ENCODE results near the gene RCSD1. TPM values are rescaled to one million over a fixed set of nuclear protein-coding genes. Genes with fewer than 3 reads are reported as not detected.

RCSD1 gene
- total RNA-seq, 2 donors from 2014 or later, result 2.8 to 13.8 TPM

DNA sequence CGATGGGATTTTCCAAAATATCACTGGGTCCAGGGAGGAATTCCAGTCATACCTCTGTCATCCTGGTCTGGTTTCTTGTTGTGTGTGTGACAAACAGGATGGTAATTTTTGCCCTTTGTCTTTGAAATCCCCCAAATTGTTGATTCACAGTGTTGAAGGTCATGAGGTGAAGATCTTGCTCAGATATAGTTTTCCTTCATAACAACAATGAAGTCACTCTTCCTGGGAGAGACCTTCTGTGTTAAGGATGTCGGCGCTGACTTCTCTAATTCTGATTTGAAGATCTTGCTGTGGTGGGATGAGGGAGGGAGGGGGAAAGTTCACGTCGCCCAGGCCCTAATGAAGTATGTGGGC is 59.5 kb downstream of the RCSD1 start:
- Histone ChIP-seq H3K4me3 (no peak overlapping the region), H3K27ac (no peak overlapping the region), H3K27me3 (replicated peaks; ENCODE audit: insufficient read depth) (no peaks in the 10 kb centered on the region), H3K36me3 (no peaks in the 10 kb centered on the region), H3K9me3 (no peaks in the 10 kb centered on the region), H3K4me1 (replicated peaks) (no peaks in the 10 kb centered on the region)
- no peak for DNase-seq (ENCODE audit: low spot score)
- TF ChIP-seq POLR2AphosphoS5 (IDR thresholded peaks at IDR 0.05), result no peak
- TF ChIP-seq POLR2A (IDR thresholded peaks at IDR 0.05), result no peak
- TF ChIP-seq, protein P1, sequence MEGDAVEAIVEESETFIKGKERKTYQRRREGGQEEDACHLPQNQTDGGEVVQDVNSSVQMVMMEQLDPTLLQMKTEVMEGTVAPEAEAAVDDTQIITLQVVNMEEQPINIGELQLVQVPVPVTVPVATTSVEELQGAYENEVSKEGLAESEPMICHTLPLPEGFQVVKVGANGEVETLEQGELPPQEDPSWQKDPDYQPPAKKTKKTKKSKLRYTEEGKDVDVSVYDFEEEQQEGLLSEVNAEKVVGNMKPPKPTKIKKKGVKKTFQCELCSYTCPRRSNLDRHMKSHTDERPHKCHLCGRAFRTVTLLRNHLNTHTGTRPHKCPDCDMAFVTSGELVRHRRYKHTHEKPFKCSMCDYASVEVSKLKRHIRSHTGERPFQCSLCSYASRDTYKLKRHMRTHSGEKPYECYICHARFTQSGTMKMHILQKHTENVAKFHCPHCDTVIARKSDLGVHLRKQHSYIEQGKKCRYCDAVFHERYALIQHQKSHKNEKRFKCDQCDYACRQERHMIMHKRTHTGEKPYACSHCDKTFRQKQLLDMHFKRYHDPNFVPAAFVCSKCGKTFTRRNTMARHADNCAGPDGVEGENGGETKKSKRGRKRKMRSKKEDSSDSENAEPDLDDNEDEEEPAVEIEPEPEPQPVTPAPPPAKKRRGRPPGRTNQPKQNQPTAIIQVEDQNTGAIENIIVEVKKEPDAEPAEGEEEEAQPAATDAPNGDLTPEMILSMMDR (IDR thresholded peaks at IDR 0.05), result no peak
- 85% methylated on average over 5 of the region's 5 CpGs for WGBS
- intact Hi-C loops (cut with DNase I), result loop anchor here (2.0 to 10.0 kb wide), 2 partner anchors 55 to 87 kb away; partner anchors contain the start of gene RCSD1

- 71% methylated on average over 4 of the region's 4 CpGs for WGBS
- Histone ChIP-seq H3K27me3 (replicated peaks; ENCODE audit: insufficient read depth) (no peaks in the 10 kb centered on the region), H3K9me3 (no peaks in the 10 kb centered on the region), H3K27ac (no peak overlapping the region), H3K4me3 (no peak overlapping the region), H3K4me1 (replicated peaks) (no peaks in the 10 kb centered on the region), H3K36me3 (no peaks in the 10 kb centered on the region)
- TF ChIP-seq POLR2AphosphoS5 (IDR thresholded peaks at IDR 0.05), result no peak
- TF ChIP-seq, protein P1 (IDR thresholded peaks at IDR 0.05), result no peak
- TF ChIP-seq POLR2A (IDR thresholded peaks at IDR 0.05), result no peak
- no peak for DNase-seq (ENCODE audit: low spot score)
- intact Hi-C loops (cut with DNase I), result no loop called here
Observed at GRCh38 chr1:167690053-167690452, 60.0 kb downstream of the RCSD1 start.

DNA sequence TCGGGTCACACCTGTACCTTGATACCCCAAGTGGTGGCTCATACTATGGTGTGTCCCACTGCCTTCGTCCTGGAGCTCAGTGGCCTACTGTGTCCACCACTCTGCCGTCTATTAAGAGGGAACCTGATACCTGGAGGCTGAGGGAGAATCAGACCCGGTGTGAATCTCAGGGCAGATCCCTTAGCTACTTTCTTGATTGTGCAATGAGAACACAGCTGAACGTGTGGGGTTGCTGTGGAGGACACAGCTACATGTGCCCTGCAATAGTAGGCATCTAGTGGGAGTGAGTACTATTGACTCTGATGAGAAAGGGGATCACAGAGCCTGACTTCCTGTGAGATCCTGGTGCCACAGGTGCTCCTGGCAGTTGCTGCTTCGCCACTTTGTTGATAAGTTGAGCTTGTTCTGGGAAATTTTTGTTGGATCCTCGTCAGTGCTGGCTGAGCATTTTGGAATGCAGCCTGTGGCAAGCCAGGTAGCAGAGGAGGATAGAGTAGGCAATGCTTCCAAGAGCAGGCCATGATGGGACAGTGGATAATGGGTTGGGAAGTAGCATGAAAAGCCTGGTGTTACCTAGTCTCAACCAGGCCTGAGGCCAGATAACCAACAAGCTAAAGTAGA is 63.5 kb downstream of the RCSD1 start:
- DNase-seq (ENCODE audit: low spot score), result no peak
- Histone ChIP-seq H3K4me1 (replicated peaks) (peaks cover 5% of the 10 kb centered on the region), H3K27me3 (replicated peaks; ENCODE audit: insufficient read depth) (no peaks in the 10 kb centered on the region), H3K9me3 (no peaks in the 10 kb centered on the region), H3K36me3 (no peaks in the 10 kb centered on the region), H3K27ac (no peak overlapping the region), H3K4me3 (no peak overlapping the region)
- intact Hi-C loops (cut with DNase I), result no loop called here
- WGBS, result 87% methylated on average over 7 of the region's 7 CpGs
- no peak for TF ChIP-seq POLR2AphosphoS5 (IDR thresholded peaks at IDR 0.05)
- no peak for TF ChIP-seq POLR2A (IDR thresholded peaks at IDR 0.05)
- TF ChIP-seq, protein P1 (IDR thresholded peaks at IDR 0.05), result no peak

- TF ChIP-seq, protein P1 (IDR thresholded peaks at IDR 0.05), result no peak
- TF ChIP-seq POLR2AphosphoS5 (IDR thresholded peaks at IDR 0.05) (no peak), POLR2A (IDR thresholded peaks at IDR 0.05) (no peak)
- no peaks in the 10 kb centered on the region for H3K9me3 ChIP-seq
- no peaks in the 10 kb centered on the region for H3K36me3 ChIP-seq
- H3K27me3 ChIP-seq (replicated peaks; ENCODE audit: insufficient read depth), result no peaks in the 10 kb centered on the region
- 82% methylated on average over 2 of the region's 2 CpGs for WGBS
- H3K4me3 ChIP-seq, result no peak overlapping the region
- intact Hi-C loops (cut with DNase I), result no loop called here
- H3K27ac ChIP-seq, result no peak overlapping the region
- H3K4me1 ChIP-seq (replicated peaks), result peaks cover 5% of the 10 kb centered on the region
- no peak for DNase-seq (ENCODE audit: low spot score)
Observed at GRCh38 chr1:167694691-167695090, 64.7 kb downstream of the RCSD1 start.

- DNase-seq (ENCODE audit: low spot score), result no peak
- Histone ChIP-seq H3K4me1 (replicated peaks) (peaks cover 5% of the 10 kb centered on the region), H3K27me3 (replicated peaks; ENCODE audit: insufficient read depth) (no peaks in the 10 kb centered on the region), H3K36me3 (no peaks in the 10 kb centered on the region), H3K9me3 (no peaks in the 10 kb centered on the region), H3K4me3 (no peak overlapping the region), H3K27ac (no peak overlapping the region)
- intact Hi-C loops (cut with DNase I), result no loop called here
- TF ChIP-seq POLR2A (IDR thresholded peaks at IDR 0.05) (no peak), POLR2AphosphoS5 (IDR thresholded peaks at IDR 0.05) (no peak)
- TF ChIP-seq, protein P1 (IDR thresholded peaks at IDR 0.05), result no peak
- WGBS, result 81% methylated on average over 2 of the region's 2 CpGs
Observed at GRCh38 chr1:167695147-167695546, 65.1 kb downstream of the RCSD1 start.

Measured in prostate gland (tissue), 2 donors.